ENCODE measurements around the gene NUMBL. TPM values are rescaled to one million over a fixed set of nuclear protein-coding genes. Genes with fewer than 3 reads are reported as not detected.

Gene NUMBL
- total and polyA plus RNA-seq, 2 of the 13 experiments (the other 11 are each of a cell fraction or from before 2014, with no cell fraction given), result 0.49 to 2.3 TPM

GRCh38 chr19:40718774-40719391, 28.4 kb upstream of the NUMBL start (continued):
- TF ChIP-seq ZBTB39 (CRISPR knock-in tag; IDR thresholded peaks at IDR 0.05), result no peak
- TF ChIP-seq FOXO1 (CRISPR knock-in tag; IDR thresholded peaks at IDR 0.05), result peak; percentile 24
- TF ChIP-seq PBX3 (CRISPR knock-in tag; IDR thresholded peaks at IDR 0.05; ENCODE audit: borderline replicate concordance), result no peak
- no peak for TF ChIP-seq SNRNP70 (IDR thresholded peaks at IDR 0.05; ENCODE audit: low read depth, low read length)
- peak; percentile 19; the same call in 1 of the 2 replicates for TF ChIP-seq ZBTB38 (CRISPR knock-in tag; IDR thresholded peaks at IDR 0.05)
- peak; percentile 47; the same call in 1 of the 2 replicates for TF ChIP-seq ZNF317 (CRISPR knock-in tag; IDR thresholded peaks at IDR 0.05)
- peak; percentile 44; the same call in 1 of the 2 replicates for TF ChIP-seq ZNF350 (CRISPR knock-in tag; IDR thresholded peaks at IDR 0.05; ENCODE audit: borderline replicate concordance, low read depth)
- TF ChIP-seq KMT2A (CRISPR knock-in tag; IDR thresholded peaks at IDR 0.05), result peak; percentile 24; the same call in 1 of the 2 replicates
- peak; percentile 65; the same call in 1 of the 2 replicates for TF ChIP-seq ZSCAN31 (CRISPR knock-in tag; IDR thresholded peaks at IDR 0.05; ENCODE audit: low read depth)
- peak in 1 of 2 experiments; percentile 77; a peak in 2 of 4 replicates for TF ChIP-seq ATF4 (CRISPR knock-in tag; IDR thresholded peaks at IDR 0.05)
- TF ChIP-seq MAFF (IDR thresholded peaks at IDR 0.05; ENCODE audit: low read depth, low read length), result no peak
- TF ChIP-seq ZNF281 (CRISPR knock-in tag; IDR thresholded peaks at IDR 0.05; ENCODE audit: borderline replicate concordance), result peak; percentile 12; the same call in 1 of the 2 replicates
- TF ChIP-seq BORCS8-MEF2B (CRISPR knock-in tag; IDR thresholded peaks at IDR 0.05), result no peak
- TF ChIP-seq PRDM15 (CRISPR knock-in tag; IDR thresholded peaks at IDR 0.05), result no peak
- no peak; the same call in 1 of the 2 replicates for TF ChIP-seq ZNF564 (CRISPR knock-in tag; IDR thresholded peaks at IDR 0.05)
- no peak for TF ChIP-seq ELF4 (CRISPR knock-in tag; IDR thresholded peaks at IDR 0.05; ENCODE audit: borderline replicate concordance)
- TF ChIP-seq XBP1 (CRISPR knock-in tag; IDR thresholded peaks at IDR 0.05), result no peak
- TF ChIP-seq GATAD1 (CRISPR knock-in tag; IDR thresholded peaks at IDR 0.05), result peak; percentile 32; the same call in 1 of the 2 replicates

Measured in HepG2 (cell line).